GM18519 (cell line): ENCODE measurements around the gene VENTX.
"Not testable (repeated sequence)": the region's sequence is repeated elsewhere in the genome, so short reads cannot be mapped to it uniquely, and the experiment has no call there.

Experiments
- ATAC-seq: cut with Tn5 transposase; IDR thresholded peaks from one replicate; pipeline ENCODE4 v1.9.1; 2021; ENCODE audit warnings: mild to moderate bottlenecking, moderate library complexity; ENCODE audit not compliant: unreplicated experiment, low FRiP score

VENTX gene

DNA sequence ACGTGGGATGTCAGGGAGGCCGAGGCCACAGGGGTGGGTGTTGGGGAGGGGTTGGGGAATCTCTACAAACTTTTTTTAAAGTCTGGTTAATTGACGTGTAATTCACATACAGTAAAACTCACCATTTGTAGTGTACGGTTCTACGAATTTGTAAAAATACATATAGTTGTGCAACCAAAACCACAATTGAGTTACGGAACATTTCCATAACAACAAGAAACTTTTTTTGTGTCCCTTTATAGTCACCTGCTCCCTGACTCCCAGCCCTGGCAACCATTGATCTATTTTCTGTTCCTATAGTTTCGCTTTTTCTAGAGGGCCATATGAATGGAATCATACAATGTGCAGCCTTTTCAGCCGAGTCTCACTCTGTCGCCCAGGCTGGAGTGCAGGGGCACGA is 2.9 kb upstream of the VENTX start:
- ATAC-seq: not testable (repeated sequence)

GRCh38 chr10:133235265-133235855 is 2.3 kb upstream of the VENTX start:
- ATAC-seq: no peak

DNA sequence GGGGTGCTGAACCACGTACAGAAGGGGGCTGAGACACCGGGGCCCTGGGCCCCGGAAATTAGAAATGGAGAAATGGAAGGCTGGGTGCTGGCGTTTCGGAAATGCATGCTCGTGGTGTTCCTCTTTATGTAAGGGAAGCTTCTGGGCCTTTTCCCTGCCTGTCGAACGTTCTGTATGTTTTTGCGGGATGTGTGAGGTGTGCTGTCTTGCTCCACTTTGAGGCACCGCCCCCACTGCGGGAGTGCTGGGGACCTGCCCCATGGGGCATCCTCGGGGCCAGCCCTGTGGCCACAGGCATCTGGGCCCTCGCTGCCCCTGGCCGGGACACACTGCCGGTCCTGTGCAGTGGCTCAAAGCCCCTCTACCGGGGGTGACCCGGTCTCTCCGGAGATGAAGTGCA is 1.7 kb upstream of the VENTX start:
- no peak for ATAC-seq

DNA sequence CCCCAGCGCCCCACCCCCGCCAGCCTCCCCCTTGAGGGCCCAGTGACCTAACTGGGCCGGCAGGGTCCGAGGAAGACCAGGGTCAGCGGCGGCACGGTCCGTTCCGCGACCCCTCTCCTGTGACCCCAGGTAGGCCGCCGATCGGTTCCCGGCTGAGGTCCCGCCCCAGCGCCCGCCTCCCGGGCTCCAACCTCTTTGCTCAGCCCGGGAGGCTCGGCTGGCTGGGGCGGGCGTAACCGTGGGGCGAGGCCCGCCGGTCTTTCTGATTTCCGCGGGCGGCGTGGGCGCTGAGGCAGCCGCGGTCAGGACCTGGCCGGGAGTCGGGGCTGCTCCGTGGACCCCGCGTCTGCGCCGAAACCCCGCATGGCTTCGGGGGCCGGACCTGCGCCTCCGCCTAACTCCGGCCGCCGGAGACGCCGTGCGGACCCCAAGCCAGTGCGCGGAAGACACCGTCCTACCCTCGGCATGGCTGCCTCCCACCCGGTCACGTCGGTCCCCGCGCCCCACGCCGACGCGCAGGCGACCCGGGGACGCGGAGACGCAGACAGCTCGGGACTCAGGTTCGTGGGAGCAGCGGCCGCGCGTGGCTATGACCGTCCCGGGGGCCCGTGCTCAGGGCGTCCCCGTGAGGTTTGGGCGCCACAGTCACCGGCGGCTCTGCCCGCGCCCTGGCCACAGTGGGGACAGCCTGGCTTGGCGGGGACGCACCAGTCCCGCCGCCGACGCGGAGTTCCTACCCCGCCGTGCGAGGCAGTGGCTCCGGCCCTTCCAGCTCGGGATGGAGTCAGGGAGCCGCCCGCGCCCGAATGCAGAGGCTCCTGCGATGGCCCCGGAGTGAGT is 1.0 kb upstream of the VENTX start:
- no peak for ATAC-seq

DNA sequence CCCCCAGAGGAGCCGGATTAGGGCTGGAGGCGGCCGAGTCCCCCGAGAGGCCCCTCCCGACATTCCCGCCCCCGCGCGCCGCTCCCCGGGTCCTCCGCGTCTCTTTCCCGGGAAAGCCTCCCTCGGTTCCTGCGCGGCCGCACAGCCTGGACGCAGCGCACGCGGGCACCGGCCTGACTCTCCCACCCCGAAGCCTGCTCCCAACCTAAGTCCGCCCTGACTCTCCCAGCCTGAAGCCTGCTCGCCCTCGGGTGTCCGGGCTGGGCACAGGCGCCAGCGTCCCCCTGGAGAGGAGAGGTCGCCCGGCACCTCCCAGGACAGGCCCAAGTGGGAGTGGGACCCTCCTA is 441 bp upstream of the VENTX start:
- ATAC-seq: no peak

DNA sequence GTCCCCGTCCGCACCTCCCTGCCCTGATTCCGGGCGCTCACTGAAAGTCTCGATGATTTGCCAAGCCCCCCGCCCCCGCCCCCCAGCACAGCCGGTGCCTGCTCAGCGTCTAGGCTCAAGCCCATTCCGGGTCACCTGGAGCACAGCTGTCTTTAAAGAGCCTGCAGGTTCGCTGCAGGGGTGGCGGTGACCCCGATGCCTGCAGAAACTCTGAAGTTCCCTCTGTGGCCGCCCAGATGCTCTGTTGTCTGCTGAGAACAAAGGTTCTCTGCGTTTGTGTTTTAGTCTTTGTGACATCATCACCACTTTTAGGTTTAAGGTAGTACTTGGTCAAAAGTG is 780 bp downstream of the VENTX start:
- ATAC-seq: no peak

GRCh38 chr10:133239990-133240389 is 2.3 kb downstream of the VENTX start:
- no peak for ATAC-seq

DNA sequence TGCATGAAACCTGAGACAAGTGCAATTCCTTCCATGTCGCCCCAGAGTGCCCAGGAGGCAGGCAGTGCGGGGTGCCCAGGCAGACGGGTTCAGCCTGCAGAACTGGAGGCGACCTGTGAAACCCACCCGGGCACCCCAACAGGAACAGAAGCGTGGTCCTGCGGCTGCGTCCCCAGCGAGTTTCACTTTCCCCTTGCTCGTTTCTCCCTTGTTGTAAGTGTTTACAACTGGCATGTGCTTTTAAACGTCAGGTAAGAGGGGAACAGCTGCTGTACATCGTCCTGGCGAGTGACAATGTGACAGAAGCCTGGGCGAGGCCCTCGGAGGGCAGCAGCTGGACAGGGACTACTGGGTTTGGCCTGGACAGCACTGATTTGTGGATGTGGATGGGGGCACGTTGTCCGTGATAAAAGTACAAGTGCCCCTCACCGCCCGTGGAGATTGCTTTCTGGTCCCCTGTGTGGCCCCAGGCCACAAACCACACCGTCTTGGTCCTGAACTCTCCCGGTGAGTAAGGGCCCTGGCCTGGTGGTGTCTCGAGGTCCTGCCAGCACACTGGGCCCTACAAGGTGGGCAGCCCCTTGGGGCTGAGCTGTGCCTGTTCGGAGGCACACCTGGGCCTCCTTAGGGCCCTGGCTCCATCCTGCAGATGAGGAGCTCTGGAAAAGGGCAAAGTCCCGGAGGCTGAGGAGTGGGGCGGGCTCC is 4.0 kb downstream of the VENTX start:
- ATAC-seq: no peak

DNA sequence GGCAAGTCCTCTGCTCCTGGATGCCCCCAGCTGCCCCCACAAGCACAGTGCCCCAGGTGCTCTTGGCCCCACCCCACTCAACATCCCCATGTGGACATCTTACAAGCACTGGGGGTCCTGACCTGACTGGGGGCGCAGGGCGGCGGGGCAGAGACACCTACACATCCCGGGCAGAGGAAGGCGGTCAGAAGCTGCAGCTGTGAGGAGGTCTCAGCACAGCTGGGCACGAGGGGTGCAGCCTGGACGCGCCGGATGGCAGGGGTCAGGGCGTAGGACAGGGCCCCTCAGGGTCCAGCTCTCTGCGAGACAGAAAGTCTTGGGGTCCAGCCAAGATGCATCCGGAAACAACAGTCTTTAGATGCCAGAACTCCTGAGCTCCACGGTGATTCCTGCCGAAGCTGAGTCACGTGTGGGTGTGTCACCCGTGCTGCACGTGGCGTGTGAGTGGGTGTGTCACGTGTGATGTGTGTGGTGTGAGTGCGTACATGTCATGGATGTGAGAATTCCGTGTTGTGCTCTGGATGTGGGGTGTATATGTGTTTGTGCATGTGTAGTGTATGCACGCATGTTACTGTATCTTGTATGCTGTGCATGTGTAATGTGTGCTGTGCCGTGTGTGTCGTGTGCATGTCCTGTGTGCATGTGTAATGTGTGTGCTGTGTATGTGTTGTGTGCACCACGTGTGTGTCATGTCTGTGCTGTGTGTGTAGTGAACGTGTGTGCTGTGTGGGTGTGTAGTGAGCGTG is 5.1 kb downstream of the VENTX start:
- ATAC-seq: no peak

GRCh38 chr10:133243593-133243992 is 5.9 kb downstream of the VENTX start:
- ATAC-seq: no peak

DNA sequence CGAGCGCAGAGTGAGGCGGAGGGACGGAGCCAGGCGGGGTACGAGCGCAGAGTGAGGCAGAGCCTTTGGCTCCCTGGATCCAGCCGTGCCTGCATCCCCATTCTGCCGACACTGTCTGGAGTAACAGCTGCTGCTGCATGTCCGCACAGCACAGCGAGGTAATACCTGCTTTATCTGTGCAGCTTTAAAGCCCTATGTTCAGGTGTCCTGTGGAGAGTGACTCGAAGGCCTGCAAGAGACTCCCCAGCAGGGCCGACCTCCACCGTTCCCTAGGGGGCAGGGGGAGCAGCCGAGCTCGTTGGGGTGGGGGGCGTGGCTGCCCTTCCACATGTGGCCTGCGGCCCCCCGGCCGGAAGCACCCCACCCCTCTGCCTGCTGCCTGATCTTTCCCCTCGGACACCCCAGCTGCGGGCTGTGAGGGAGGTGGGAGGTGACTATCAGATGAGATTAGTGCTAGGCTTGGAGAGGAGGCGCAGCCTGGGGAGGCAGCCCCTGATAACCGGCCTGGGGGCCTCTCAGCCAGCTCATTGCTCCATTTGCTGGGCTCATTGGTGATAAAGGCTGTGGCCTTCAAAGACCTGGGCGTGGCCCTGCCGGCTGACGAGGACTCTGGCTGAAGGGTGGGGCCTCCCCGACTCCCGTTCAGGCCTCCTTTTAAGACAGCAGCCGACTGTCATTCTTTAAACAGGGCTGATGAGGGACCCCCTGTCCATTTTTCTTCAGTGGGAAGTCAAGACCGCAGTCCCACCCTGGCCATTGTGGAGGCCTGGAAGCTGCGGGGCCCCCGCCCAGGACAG is 8.0 kb downstream of the VENTX start:
- ATAC-seq: no peak

- ATAC-seq: no peak
These were observed 8.6 kb downstream of the VENTX start for GRCh38 chr10:133246236-133246626.

- ATAC-seq: no peak
These were observed 10.2 kb downstream of the VENTX start for GRCh38 chr10:133247681-133248333.

- no peak for ATAC-seq
These were observed 10.7 kb downstream of the VENTX start for GRCh38 chr10:133248334-133248715.

DNA sequence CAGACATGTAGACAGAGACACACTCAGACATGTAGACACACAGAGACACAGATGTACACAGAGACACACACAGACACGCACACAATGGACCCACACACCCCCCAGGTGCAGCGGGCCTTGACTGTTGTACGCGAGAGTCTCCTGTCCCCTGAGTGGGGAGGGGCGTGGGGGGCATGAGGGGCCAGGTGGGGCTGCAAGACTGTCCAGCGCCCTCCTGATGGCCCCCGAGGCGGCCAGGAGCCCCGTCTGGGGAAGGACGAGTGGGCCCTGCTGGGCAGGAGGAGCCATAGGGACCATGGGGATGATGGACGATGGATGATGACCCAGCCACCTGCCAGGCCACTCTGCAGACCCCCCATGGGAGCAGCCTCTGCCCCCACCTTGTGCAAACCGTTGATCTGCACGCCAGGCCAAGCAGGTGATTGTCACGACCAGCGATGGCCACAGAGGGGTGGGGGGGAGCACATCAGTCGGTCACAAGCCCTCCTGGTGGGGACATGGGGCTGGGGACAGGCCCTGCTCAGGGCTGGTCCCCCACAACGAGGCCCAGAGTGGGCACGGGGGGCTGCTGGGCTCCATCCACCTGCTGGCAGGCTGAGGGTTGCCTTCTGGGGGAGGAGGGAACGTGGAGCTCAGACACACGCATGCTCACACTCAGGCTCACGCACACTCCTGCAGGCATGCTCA is 11.6 kb downstream of the VENTX start:
- ATAC-seq: no peak

DNA sequence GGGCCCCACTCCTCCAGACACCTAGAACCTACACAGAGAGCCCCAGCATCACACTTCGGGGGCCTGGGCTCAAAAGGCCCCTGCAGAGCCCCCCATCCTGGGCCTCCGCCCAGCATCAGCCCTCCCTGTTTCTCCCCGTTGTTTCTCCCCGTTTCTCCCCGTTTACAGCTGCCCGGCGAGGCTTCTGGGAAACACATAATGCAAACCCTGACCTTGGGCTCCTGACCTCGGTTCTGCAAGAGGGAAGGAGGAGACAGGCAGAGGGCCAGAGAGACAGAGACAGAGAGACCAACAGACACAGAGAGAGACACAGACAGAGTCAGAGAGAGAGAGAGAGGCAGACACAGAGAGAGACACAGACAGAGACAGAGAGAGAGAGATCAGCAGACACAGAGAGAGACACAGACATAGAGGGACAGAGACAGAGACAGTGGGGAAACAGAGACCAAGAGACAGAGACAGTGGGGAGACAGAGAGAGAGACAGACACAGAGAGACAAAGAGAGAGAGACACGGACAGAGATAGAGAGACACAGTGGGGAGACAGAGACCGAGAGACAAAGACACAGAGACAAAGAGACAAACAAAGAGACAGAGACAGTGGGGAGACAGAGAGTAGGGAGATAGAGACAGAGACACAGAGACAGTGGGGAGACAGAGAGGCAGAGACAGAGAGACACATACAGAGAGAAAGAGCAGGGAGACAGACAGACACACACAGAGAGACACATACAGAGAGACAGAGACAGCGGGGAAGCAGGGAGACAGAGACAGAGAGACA is 12.5 kb downstream of the VENTX start:
- no peak for ATAC-seq

DNA sequence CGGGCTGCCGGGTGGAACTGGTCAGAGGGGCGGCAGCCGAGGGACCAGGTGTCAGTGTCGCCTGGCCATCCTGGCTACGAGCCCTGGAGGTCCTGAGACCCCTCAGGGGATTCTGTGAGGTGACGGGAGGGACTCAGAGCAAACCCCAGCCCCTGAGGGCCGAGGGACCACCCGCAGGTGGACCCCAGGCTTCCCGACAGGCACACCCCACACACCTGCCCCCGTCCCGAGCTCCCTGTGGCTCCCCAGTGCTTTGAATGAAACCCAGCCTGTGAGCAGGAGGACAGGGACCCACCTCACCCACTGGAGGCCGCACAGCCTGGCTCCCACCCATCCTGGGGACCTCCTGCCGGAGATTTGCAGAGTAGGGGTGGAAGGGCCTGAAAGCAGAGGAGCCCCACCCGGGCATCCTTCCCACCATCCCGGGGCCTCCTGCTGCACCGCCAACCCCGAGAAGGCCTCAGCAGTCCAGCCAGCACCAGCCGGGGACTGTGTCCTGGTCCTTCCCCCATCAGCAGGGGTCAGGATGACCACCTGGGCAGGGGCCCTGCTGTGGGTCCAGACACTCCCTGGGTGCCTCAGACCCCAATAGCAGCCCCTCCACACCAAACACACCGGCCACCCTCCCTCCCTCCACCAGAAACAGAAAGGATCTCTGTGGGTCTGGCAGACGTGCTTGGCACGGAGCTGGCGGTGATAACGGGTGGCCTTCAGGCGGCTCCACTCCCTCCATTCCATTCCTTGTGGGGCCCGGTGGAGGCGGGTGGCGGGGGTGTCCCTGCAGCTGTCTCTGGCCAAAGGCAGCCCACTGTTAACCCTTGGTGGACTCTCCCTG is 13.9 kb downstream of the VENTX start:
- no peak for ATAC-seq

DNA sequence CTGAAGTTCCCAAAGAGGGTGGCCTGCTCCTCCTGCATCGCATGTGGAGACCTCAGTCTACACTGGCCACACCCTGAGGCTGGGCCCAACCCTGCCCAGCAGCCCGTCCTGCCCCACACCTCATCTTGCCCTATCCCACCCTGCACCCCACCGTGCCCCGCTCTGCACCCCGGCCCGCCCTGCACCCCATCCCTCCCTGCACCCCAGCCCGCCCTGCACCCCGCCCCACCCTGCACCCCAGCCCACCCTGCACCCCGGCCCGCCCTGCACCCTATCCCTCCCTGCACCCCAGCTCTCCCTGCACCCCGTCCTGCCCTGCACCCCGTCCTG is 14.5 kb downstream of the VENTX start:
- ATAC-seq: no peak
